HepG2 (cell line): ENCODE data around the gene CAMK2D. TPM values are rescaled to one million over a fixed set of nuclear protein-coding genes. Genes with fewer than 3 reads are reported as not detected.

ENCODE experiments used
- CBX2 ChIP-seq, 2 experiments: fragments of 200-600 bp in 1 of 2; sonication (generic); formaldehyde crosslinking in 1 of 2; IDR thresholded peaks; 2 replicates each; pipeline versions ENCODE4 v1.7.0 to v1.8.1; 2018 to 2022; ENCODE audit warnings: low read depth in 2 of 2, low read length in 1 of 2, mild to moderate bottlenecking in 1 of 2, missing genetic modification reagents in 1 of 2
- DPF2 ChIP-seq: sonication (generic); formaldehyde crosslinking; IDR thresholded peaks from 2 replicates; pipeline ENCODE4 v1.4.0; 2020; ENCODE audit warnings: mild to moderate bottlenecking, low read depth, missing genetic modification reagents, borderline replicate concordance
- FOSL1 ChIP-seq: sonication (generic); formaldehyde crosslinking; IDR thresholded peaks from 2 replicates; pipeline ENCODE4 v1.9.0; 2021; ENCODE audit warnings: missing genetic modification reagents, borderline replicate concordance
- FOXK1 ChIP-seq: sonication (generic); formaldehyde crosslinking; IDR thresholded peaks from 2 replicates; pipeline ENCODE4 v1.4.0; 2020; ENCODE audit warnings: low read depth, missing genetic modification reagents, borderline replicate concordance
- GATAD1 ChIP-seq: IDR thresholded peaks from 2 replicates; pipeline ENCODE4 v1.6.1; 2016; ENCODE audit warnings: missing genetic modification reagents, missing compliant biosample characterization
- HOXA9 ChIP-seq: sonication (generic); formaldehyde crosslinking; IDR thresholded peaks from 2 replicates; pipeline ENCODE4 v1.8.1; 2022; ENCODE audit warnings: missing genetic modification reagents, mild to moderate bottlenecking, moderate library complexity, borderline replicate concordance
- IRF2 ChIP-seq: IDR thresholded peaks from 2 replicates; pipeline ENCODE4 v1.6.1; 2018; ENCODE audit warnings: missing genetic modification reagents, missing compliant biosample characterization
- KDM3A ChIP-seq: IDR thresholded peaks from 2 replicates; pipeline ENCODE4 v1.6.1; 2018; ENCODE audit warnings: low read depth, missing compliant biosample characterization
- MEIS2 ChIP-seq: sonication (generic); formaldehyde crosslinking; IDR thresholded peaks from 2 replicates; pipeline ENCODE4 v1.9.0; 2021; ENCODE audit warnings: mild to moderate bottlenecking, missing genetic modification reagents
- SOX5 ChIP-seq: IDR thresholded peaks from 2 replicates; pipeline ENCODE4 v1.6.1; 2016; ENCODE audit warnings: borderline replicate concordance
- SP4 ChIP-seq: sonication (generic); formaldehyde crosslinking; IDR thresholded peaks from 2 replicates; pipeline ENCODE4 v1.8.1; 2023; ENCODE audit warnings: mild to moderate bottlenecking, missing genetic modification reagents
- ZC3H4 ChIP-seq: sonication (generic); formaldehyde crosslinking; IDR thresholded peaks from 2 replicates; pipeline ENCODE4 v1.4.0; 2020; ENCODE audit warnings: missing genetic modification reagents, borderline replicate concordance
- ZFX ChIP-seq: sonication (generic); formaldehyde crosslinking; IDR thresholded peaks from 2 replicates; pipeline ENCODE4 v1.4.0; 2020; ENCODE audit warnings: mild to moderate bottlenecking, low read depth, missing genetic modification reagents, moderate library complexity
- ZNF781 ChIP-seq: sonication (generic); formaldehyde crosslinking; IDR thresholded peaks from 2 replicates; pipeline ENCODE4 v1.5.1; 2020; ENCODE audit warnings: borderline replicate concordance, mild to moderate bottlenecking, missing genetic modification reagents; ENCODE audit errors: not compliant biosample characterization
- polyA plus RNA-seq, 8 experiments: library from polyadenylated mRNA; depleted of rRNA in 3 of 8; stranded (reverse) in 7 of 8; unstranded in 1 of 8; fragments of >200 nt; fragmentation: Illumina TruSeq in 4 of 8; extraction: Trizol in 4 of 8; gene quantifications; 2 replicates each; pipeline versions ENCODE4 v1.2.1 to v1.2.3, GENCODE V29; 2011 to 2016; ENCODE audit warnings: low read depth in 4 of 8, missing spikeins in 1 of 8, mixed read lengths in 1 of 8; ENCODE audit not compliant: insufficient read depth in 1 of 8
- total RNA-seq, 5 experiments: library from RNA; depleted of rRNA; stranded (reverse); fragments of >200 nt; fragmentation: Illumina TruSeq; extraction: Trizol; gene quantifications; 2 replicates each; pipeline ENCODE4 v1.2.3, GENCODE V29; 2016; ENCODE audit warnings: low read depth in 1 of 5
- TF ChIP-seq, protein P1 (sequence below): IDR thresholded peaks from 2 replicates; pipeline ENCODE4 v1.6.1; 2016; ENCODE audit warnings: low read depth
- TF ChIP-seq, protein P2 (sequence below): sonication (generic); formaldehyde crosslinking; IDR thresholded peaks from 2 replicates; pipeline ENCODE4 v1.4.0; 2020; ENCODE audit warnings: mild to moderate bottlenecking, missing genetic modification reagents
- TF ChIP-seq, protein P3 (sequence below): sonication (generic); formaldehyde crosslinking; IDR thresholded peaks from 2 replicates; pipeline ENCODE4 v1.5.1; 2020; ENCODE audit warnings: mild to moderate bottlenecking, missing genetic modification reagents
- TF ChIP-seq, protein P4 (sequence below): sonication (generic); formaldehyde crosslinking; IDR thresholded peaks from 2 replicates; pipeline ENCODE4 v1.5.0; 2020; ENCODE audit warnings: mild to moderate bottlenecking, missing genetic modification reagents
- TF ChIP-seq, protein P5 (sequence below): sonication (generic); formaldehyde crosslinking; IDR thresholded peaks from 2 replicates; pipeline ENCODE4 v1.5.0; 2020; ENCODE audit warnings: mild to moderate bottlenecking, missing genetic modification reagents, moderate library complexity

The CAMK2D gene
- total and polyA plus RNA-seq, 2 of the 13 experiments (the other 11 are each of a cell fraction or from before 2014, with no cell fraction given), result 18.0 to 65.4 TPM

- TF ChIP-seq, protein P1, sequence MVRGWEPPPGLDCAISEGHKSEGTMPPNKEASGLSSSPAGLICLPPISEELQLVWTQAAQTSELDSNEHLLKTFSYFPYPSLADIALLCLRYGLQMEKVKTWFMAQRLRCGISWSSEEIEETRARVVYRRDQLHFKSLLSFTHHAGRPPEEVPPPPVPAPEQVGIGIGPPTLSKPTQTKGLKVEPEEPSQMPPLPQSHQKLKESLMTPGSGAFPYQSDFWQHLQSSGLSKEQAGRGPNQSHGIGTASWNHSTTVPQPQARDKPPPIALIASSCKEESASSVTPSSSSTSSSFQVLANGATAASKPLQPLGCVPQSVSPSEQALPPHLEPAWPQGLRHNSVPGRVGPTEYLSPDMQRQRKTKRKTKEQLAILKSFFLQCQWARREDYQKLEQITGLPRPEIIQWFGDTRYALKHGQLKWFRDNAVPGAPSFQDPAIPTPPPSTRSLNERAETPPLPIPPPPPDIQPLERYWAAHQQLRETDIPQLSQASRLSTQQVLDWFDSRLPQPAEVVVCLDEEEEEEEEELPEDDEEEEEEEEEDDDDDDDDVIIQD, result peak; percentile 91
- TF ChIP-seq SP4 (CRISPR knock-in tag), result peak; percentile 28; the same call in 1 of the 2 replicates
- TF ChIP-seq, protein P2, sequence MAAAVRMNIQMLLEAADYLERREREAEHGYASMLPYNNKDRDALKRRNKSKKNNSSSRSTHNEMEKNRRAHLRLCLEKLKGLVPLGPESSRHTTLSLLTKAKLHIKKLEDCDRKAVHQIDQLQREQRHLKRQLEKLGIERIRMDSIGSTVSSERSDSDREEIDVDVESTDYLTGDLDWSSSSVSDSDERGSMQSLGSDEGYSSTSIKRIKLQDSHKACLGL, result no peak
- peak; percentile 35; the same call in 1 of the 2 replicates for TF ChIP-seq KDM3A
- no peak for TF ChIP-seq FOSL1 (CRISPR knock-in tag)
- TF ChIP-seq HOXA9, result no peak
- TF ChIP-seq SOX5, result peak; percentile 82; the same call in 1 of the 2 replicates
- peak; percentile 87; the same call in 1 of the 2 replicates for TF ChIP-seq FOXK1
- TF ChIP-seq IRF2 (CRISPR knock-in tag), result peak; percentile 84
- peak; percentile 56 for TF ChIP-seq ZNF781 (CRISPR knock-in tag)
- TF ChIP-seq, protein P3, sequence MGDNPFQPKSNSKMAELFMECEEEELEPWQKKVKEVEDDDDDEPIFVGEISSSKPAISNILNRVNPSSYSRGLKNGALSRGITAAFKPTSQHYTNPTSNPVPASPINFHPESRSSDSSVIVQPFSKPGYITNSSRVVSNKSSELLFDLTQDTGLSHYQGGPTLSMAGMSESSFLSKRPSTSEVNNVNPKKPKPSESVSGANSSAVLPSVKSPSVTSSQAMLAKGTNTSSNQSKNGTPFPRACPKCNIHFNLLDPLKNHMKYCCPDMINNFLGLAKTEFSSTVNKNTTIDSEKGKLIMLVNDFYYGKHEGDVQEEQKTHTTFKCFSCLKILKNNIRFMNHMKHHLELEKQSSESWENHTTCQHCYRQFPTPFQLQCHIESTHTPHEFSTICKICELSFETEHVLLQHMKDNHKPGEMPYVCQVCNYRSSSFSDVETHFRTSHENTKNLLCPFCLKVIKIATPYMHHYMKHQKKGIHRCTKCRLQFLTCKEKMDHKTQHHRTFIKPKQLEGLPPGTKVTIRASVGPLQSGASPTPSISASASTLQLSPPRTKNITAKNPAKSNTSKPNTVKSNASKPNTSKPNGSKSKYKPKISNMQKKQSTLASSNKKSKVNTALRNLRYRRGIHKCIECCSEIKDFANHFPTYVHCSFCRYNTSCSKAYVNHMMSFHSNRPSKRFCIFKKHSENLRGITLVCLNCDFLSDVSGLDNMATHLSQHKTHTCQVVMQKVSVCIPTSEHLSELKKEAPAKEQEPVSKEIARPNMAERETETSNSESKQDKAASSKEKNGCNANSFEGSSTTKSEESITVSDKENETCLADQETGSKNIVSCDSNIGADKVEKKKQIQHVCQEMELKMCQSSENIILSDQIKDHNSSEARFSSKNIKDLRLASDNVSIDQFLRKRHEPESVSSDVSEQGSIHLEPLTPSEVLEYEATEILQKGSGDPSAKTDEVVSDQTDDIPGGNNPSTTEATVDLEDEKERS (CRISPR knock-in tag), result peak; percentile 74; the same call in 1 of the 2 replicates
- TF ChIP-seq, protein P4, sequence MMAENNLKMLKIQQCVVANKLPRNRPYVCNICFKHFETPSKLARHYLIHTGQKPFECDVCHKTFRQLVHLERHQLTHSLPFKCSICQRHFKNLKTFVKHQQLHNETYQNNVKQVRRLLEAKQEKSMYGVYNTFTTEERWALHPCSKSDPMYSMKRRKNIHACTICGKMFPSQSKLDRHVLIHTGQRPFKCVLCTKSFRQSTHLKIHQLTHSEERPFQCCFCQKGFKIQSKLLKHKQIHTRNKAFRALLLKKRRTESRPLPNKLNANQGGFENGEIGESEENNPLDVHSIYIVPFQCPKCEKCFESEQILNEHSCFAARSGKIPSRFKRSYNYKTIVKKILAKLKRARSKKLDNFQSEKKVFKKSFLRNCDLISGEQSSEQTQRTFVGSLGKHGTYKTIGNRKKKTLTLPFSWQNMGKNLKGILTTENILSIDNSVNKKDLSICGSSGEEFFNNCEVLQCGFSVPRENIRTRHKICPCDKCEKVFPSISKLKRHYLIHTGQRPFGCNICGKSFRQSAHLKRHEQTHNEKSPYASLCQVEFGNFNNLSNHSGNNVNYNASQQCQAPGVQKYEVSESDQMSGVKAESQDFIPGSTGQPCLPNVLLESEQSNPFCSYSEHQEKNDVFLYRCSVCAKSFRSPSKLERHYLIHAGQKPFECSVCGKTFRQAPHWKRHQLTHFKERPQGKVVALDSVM (CRISPR knock-in tag), result 0 out of 2 replicates have a peak, but pooled peaks have one; percentile 31
- TF ChIP-seq GATAD1, result peak; percentile 51; the same call in 1 of the 2 replicates
- no peak for TF ChIP-seq CBX2 (IDR thresholded peaks at IDR 0.05; ENCODE audit: low read depth, low read length)
- no peak for TF ChIP-seq CBX2 (CRISPR knock-in tag; IDR thresholded peaks at IDR 0.05; ENCODE audit: low read depth)
- TF ChIP-seq, protein P5, sequence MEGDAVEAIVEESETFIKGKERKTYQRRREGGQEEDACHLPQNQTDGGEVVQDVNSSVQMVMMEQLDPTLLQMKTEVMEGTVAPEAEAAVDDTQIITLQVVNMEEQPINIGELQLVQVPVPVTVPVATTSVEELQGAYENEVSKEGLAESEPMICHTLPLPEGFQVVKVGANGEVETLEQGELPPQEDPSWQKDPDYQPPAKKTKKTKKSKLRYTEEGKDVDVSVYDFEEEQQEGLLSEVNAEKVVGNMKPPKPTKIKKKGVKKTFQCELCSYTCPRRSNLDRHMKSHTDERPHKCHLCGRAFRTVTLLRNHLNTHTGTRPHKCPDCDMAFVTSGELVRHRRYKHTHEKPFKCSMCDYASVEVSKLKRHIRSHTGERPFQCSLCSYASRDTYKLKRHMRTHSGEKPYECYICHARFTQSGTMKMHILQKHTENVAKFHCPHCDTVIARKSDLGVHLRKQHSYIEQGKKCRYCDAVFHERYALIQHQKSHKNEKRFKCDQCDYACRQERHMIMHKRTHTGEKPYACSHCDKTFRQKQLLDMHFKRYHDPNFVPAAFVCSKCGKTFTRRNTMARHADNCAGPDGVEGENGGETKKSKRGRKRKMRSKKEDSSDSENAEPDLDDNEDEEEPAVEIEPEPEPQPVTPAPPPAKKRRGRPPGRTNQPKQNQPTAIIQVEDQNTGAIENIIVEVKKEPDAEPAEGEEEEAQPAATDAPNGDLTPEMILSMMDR (CRISPR knock-in tag), result 0 out of 2 replicates have a peak, but pooled peaks have one; percentile 6
- TF ChIP-seq ZC3H4 (CRISPR knock-in tag), result no peak
- peak; percentile 96 for TF ChIP-seq DPF2 (CRISPR knock-in tag)
- peak; percentile 78; the same call in 1 of the 2 replicates for TF ChIP-seq MEIS2 (CRISPR knock-in tag)
- peak; percentile 12; the same call in 1 of the 2 replicates for TF ChIP-seq ZFX (CRISPR knock-in tag)
These were observed 357.4 kb downstream of the CAMK2D start (continued) for GRCh38 chr4:113404167-113404571.
